Effector CD8-positive, alpha-beta T cell (primary cell): Measurements from ENCODE around the gene OTX2.

Source experiments
- DNase-seq: peaks from one replicate; lab custom pipeline; 2025; lab: John Stamatoyannopoulos, UW
- total RNA-seq, 4 experiments: gene quantifications; one replicate each; lab custom pipeline; 2026; lab: John Stamatoyannopoulos, UW

The OTX2 gene
- total RNA-seq, result 0 reads per million in 4 experiments

DNA sequence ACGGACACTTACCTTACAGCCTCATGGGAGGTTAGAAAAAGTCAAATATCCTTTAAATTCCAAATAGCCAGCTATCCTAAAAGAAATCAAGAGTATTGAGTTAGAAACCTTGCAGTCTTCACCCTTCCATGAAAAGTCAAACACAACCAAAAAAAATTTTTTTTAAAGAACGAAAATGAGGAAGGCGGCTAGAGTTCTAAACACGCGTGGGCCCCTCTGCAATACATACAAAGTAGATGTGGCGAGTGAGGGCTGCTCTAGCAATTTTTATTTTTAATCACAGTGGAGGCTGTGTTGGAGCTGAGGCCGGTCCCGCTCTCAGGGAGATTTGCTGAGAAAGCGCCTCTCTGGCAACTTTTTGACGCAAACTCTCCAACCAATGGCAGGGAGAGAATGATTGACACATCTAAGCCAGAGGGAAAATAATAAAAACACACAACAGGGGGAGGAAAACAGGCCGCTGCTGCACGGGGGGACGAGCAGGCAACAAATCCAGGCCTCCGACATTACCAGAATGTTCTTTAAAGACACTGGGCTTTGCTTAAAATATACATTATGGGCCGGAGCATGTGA, at the start of gene OTX2:
Gene OTX2, minus strand, starts transcription at position 333 of the 573 bp plus-strand sequence. CDS start 5,023 bp downstream, outside the sequence.
- no peak for DNase-seq

- no peak for DNase-seq
Observed at GRCh38 chr14:56858422-56858821, 48.1 kb upstream of the OTX2 start.

- DNase-seq, result no peak
Observed at GRCh38 chr14:56857216-56857615, 46.9 kb upstream of the OTX2 start.

DNA sequence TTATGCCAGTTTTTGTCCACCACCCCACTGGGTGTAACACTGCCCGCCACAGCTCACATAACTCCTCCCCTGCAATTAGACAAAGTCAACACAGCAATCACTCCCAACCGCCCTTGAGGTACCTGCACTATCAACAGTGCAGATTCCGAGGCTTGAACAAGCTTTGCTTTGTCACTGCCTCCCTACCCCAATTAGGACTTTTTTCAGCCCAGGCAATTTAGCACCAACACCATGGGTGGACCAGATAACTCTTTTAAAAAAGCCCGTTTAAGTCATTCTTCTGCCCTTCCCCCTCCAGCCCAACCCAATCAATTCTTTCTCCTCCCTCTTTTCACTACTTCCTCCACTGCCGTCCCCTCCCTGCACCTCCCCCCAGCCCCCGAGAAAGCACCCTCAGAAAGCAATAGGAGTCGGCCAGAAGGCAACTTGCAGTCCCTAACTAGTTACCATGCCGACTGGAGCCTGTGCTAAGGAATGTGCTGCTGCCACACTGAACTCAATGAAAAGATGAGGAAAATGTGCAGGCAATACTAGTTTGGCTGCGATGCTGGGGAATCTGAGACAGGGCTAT, 45.7 kb upstream of the OTX2 start:
- no peak for DNase-seq

DNA sequence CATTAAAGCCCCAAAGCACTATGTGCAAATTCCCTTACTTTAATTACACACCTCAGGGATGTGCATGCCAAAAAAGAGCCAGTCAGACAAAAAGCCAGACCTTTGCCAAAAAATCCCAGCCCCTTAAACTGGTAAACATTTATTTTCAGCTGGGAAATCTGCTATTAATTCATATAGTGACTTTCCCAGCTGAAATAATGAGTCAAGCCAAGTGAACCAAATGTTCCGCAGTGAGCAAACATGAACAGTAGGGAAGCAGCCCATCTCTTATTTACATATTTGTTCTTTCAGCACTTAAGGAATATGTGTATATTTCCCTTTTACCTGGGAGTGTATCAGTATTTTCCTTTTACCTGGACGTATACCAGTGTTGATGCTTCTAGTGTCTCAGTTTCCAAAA, 44.0 kb upstream of the OTX2 start:
- DNase-seq, result no peak

- DNase-seq, result no peak
Observed at GRCh38 chr14:56846970-56847930, 37.0 kb upstream of the OTX2 start.

- no peak for DNase-seq
Observed at GRCh38 chr14:56844406-56845002, 34.2 kb upstream of the OTX2 start.

DNA sequence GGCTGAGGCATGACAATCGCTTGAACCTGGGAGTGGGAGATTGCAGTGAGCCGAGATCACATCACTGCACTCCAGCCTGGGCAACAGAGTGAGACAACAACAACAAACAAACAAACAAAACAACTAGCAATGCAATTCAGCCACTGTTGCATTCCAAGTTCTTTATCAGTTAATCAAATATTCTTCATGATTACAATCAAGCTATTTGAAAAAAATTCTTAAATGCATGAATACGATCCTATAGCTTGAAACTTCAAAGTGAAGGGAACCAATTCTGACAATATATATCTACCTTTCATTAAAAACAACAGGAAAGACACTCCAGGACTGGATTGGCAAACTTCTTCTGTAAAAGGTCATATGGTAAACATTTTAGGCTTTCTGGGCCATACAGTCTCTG, 31.3 kb upstream of the OTX2 start:
- DNase-seq, result no peak

- no peak for DNase-seq
Observed at GRCh38 chr14:56840221-56840620, 29.9 kb upstream of the OTX2 start.

- no peak for DNase-seq
Observed at GRCh38 chr14:56829151-56829550, 18.9 kb upstream of the OTX2 start.

DNA sequence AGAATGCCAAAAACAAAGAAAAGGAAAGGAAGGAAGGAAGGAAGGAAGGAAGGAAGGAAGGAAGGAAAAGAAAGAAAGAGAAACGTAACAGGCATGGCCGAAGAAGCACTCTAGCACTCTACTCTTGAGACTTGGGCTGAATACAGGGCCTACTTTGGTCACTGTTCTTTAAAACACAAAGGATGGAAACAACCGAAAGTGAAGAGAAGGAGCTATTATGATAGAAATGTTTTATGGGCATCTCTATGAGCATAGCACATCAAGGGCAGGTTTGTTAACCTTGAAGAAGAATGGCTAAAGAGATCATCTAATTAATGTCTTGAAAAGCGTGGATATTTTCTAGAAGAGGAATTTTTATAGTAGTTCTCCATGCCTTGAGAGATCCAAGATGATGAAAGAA, 15.9 kb upstream of the OTX2 start:
- DNase-seq, result no peak

DNA sequence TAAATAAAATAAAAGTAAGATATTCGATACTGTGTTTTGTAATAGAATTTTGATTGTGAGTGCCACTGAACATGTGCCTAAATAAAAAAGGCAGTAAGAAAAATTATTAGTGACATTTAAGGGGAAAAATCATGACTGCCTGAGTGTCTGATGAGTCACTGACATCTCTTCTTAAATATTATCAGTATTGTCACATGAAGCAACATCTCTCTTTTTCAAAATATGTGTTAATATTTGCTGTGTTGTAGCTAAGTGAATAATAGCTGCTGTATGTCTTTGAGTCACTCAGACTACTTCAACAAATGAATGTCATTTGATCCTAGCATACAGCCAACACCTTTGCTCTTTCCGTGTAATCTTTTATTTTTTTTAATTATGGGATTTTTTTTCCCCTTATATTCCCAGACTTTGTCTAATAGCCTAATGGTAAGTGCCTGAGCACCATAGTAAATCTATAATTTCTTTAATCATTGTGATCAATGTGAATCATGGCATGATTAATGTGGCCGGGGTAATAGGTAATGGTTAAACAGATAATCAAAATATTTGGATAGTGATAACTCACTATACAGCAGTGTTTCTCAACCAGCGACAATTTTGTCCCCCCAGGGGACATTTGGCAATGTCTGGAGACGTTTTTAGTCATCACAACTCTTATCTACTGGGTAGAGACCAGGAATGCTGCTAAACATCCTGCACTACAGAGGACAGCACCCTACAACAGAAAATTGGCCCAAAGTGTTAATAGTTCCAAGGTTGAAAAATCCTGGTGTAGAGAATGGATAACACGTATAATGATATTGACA, 11.7 kb upstream of the OTX2 start:
- DNase-seq, result no peak

DNA sequence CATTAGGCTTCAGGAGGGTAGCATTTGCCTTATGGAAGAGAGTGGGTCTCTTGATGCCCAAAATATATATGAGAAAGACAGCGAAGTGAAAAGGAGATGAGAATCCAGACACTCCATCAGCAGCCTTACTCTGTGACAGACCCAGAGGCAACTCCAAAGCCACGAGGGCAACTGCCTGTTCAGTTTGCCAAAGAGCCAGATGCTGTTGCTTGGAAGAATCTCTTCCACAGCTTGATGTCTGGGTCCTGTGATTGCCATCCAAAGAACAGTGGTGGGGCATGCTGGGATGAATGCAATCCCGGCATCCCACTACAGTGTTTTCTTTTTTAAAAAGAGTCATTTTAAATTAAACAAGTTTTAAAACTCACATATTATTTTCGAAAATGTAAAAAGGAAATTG, 10.9 kb upstream of the OTX2 start:
- DNase-seq, result no peak

DNA sequence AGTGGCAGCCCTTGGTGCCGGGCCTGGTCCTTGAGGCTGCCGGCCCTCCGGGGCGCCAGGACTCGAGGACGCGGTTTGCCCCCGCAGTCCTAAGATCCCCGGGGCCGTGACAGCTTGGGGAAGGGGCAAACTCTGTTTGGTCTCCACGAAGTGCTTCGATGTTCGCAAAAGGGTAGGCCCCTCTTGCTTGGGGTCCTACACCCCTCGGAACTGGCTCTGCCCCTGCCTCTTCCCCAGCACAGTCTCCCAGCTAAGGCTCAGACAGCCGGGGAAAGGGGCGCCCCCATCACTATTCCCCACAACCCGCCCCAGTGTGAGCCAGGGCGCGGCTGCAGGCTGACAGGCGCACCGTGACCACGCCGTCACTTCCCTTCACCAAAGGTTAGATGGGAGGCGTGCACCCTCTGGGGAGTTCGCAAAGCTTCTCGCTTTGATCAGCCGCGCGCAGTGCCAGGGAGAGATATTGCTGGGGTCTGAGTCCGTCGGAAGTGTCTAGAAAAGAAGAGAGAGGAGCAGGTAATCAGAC, 7.2 kb upstream of the OTX2 start:
- DNase-seq, result no peak

GRCh38 chr14:56816574-56817391, 6.5 kb upstream of the OTX2 start:
- no peak for DNase-seq

GRCh38 chr14:56815745-56816144, 5.5 kb upstream of the OTX2 start:
- no peak for DNase-seq

- DNase-seq, result no peak
Observed at GRCh38 chr14:56814969-56815700, 4.9 kb upstream of the OTX2 start.

GRCh38 chr14:56814519-56814959, 4.3 kb upstream of the OTX2 start:
- DNase-seq, result no peak

DNA sequence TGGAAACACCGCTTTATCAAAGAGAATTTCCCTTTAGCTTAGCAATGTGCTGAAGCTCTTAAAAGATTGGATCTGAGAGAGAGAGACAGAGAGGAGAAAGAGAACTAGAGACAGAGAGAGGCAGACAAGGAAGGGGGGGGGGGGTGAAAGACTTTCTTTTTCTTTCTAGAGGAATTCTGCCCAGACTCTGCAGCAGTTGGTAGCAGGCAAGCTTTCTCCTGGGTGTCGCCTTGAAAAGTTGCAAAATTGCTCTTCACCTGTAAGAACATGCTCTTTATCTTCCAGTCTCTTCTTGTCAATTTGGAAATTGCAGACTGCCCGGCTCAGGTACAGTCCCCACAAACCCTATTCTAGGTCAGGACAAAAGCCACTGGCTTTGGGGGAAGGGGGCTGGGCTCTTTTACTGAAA, 2.9 kb upstream of the OTX2 start:
- no peak for DNase-seq
